ENCODE results near the gene PRKRA. TPM values are rescaled to one million over a fixed set of nuclear protein-coding genes. Genes with fewer than 3 reads are reported as not detected.

The PRKRA gene
- total and polyA plus RNA-seq, 2 of the 8 experiments (the other 6 are each of a cell fraction or from before 2014, with no cell fraction given), result 25.4 to 60.4 TPM

DNA sequence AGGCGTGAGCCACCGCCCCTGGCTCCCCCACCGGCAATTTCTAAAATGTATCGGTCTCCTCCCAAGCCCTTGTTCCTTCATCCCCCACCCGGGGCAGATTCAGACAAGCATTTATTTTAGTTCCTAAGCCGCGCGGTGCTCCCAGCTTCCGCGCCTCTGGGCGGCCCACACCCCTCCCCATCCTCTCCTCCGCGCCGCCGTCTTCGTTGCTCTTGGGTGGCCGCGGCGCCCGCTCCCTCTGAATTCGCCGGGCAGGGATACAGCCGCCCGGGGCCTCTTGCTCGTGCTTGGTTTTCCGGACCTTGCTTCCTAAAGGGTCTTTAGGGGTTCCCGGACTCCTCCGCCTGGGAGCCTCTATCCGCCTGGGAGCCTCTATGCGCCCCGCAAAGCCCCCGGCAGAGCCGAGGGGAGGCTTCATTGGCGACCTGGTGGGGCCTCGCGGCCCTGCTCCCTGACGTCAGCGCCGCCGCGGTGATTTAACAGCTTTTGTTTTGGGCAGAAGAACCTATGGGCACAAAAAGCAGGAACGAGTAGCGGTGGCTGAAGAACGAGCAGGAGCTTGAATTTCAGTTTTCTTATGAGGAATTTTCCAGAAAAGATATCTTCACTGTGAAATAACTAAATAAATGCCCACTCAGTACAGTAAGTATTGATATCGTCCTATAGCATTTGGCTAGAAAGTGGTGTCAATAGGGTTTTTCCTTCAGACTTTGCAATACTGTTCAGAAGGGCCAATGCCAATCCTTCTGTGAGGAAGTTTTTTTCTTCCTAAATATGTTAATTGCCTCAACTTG lies 37.3 kb downstream of the PRKRA start (continued):
- TF ChIP-seq ZNF274 (IDR thresholded peaks at IDR 0.05; ENCODE audit: borderline replicate concordance, extremely low read depth, low read length) (no peak), SIRT6 (IDR thresholded peaks at IDR 0.05; ENCODE audit: low read length) (no peak), RBBP5 (IDR thresholded peaks at IDR 0.05; ENCODE audit: borderline replicate concordance, low read depth, low read length) (peak; percentile 69; the same call in 1 of the 2 replicates), RAD21 (IDR thresholded peaks at IDR 0.05 in 1 of 2, conservative IDR thresholded peaks at IDR 0.05 in 1 of 2; ENCODE audit: low read depth in 2 of 2, low read length in 2 of 2) (no peak), EGR1 (IDR thresholded peaks at IDR 0.05; ENCODE audit: borderline replicate concordance, low read depth, low read length) (no peak), KDM5A (IDR thresholded peaks at IDR 0.05; ENCODE audit: low read length) (no peak), CREB1 (IDR thresholded peaks at IDR 0.05) (peak; percentile 86), JUN (IDR thresholded peaks at IDR 0.05; ENCODE audit: low read depth, low read length) (0 out of 2 replicates have a peak, but pooled peaks have one; percentile 16), PHF8 (conservative IDR thresholded peaks at IDR 0.05; ENCODE audit: low read depth, low read length) (peak; percentile 90), TBP (IDR thresholded peaks at IDR 0.05; ENCODE audit: low read depth, low read length) (peak; percentile 60), SUZ12 (IDR thresholded peaks at IDR 0.05; ENCODE audit: low read length) (no peak), HDAC2 (IDR thresholded peaks at IDR 0.05; ENCODE audit: borderline replicate concordance in 1 of 2, low read depth in 2 of 2, low read length in 2 of 2) (no peak; a peak in 1 of 4 replicates), SP2 (IDR thresholded peaks at IDR 0.05; ENCODE audit: low read length) (no peak), EZH2 (IDR thresholded peaks at IDR 0.05; ENCODE audit: low read depth, low read length, severe bottlenecking) (no peak), ASH2L (IDR thresholded peaks at IDR 0.05; ENCODE audit: low read length) (peak; percentile 65), BRCA1 (IDR thresholded peaks at IDR 0.05; ENCODE audit: low read depth, low read length) (no peak), RXRA (IDR thresholded peaks at IDR 0.05; ENCODE audit: insufficient read depth, low read depth, low read length) (no peak), SRF (IDR thresholded peaks at IDR 0.05; ENCODE audit: low read depth, low read length) (no peak), TAF1 (IDR thresholded peaks at IDR 0.05; ENCODE audit: low read depth, low read length) (peak; percentile 84), KDM4A (IDR thresholded peaks at IDR 0.05; ENCODE audit: low read depth, low read length, severe bottlenecking) (peak; percentile 73)
- TF ChIP-seq, protein P1, sequence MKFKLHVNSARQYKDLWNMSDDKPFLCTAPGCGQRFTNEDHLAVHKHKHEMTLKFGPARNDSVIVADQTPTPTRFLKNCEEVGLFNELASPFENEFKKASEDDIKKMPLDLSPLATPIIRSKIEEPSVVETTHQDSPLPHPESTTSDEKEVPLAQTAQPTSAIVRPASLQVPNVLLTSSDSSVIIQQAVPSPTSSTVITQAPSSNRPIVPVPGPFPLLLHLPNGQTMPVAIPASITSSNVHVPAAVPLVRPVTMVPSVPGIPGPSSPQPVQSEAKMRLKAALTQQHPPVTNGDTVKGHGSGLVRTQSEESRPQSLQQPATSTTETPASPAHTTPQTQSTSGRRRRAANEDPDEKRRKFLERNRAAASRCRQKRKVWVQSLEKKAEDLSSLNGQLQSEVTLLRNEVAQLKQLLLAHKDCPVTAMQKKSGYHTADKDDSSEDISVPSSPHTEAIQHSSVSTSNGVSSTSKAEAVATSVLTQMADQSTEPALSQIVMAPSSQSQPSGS (IDR thresholded peaks at IDR 0.05; ENCODE audit: low read length), result 0 out of 2 replicates have a peak, but pooled peaks have one; percentile 67
- TF ChIP-seq, protein P2, sequence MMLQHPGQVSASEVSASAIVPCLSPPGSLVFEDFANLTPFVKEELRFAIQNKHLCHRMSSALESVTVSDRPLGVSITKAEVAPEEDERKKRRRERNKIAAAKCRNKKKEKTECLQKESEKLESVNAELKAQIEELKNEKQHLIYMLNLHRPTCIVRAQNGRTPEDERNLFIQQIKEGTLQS (IDR thresholded peaks at IDR 0.05; ENCODE audit: insufficient read depth, low read depth, low read length), result no peak

All from H1 (cell line).